Measurements from ENCODE around the gene AKR7A3. TPM values are rescaled to one million over a fixed set of nuclear protein-coding genes. Genes with fewer than 3 reads are reported as not detected.

Gene AKR7A3
- 0.44 and 1.2 TPM in 2 replicates for total RNA-seq

GRCh38 chr1:19288324-19289241, at the start of gene AKR7A3:
Gene AKR7A3 (minus strand): TSS chr1:19288770. CDS start chr1:19288709, 61 bp downstream.

GRCh38 chr1:19311931-19312781, 23.6 kb upstream of the AKR7A3 start, which contains the start of the genes AKR7A2 and SLC66A1:
Gene AKR7A2 (minus strand): TSS chr1:19312144. CDS start chr1:19312124, 20 bp downstream.
Gene SLC66A1 (plus strand): TSS chr1:19312326. CDS start chr1:19317678, 5,352 bp downstream.

GRCh38 chr1:19251305-19252196, 37.0 kb downstream of the AKR7A3 start, which contains the start of the genes EMC1 and MRTO4:
Gene EMC1 (minus strand): TSS chr1:19251524. CDS start chr1:19251509, 15 bp downstream.
Gene MRTO4 (plus strand): TSS chr1:19251805. CDS start chr1:19251836, 31 bp downstream.

Other genes with a start within 250 kb of the AKR7A3 start
- gene UBR4, start 78.5 kb downstream of the AKR7A3 start, total RNA-seq, result 126 and 159 TPM in 2 replicates
- gene EMC1, start 37.2 kb downstream of the AKR7A3 start, total RNA-seq, result 74.3 and 87.5 TPM in 2 replicates
- 17.7 and 25.5 TPM in 2 replicates for gene MRTO4, start 37.0 kb downstream of the AKR7A3 start, total RNA-seq
- gene AKR7A2, start 23.4 kb upstream of the AKR7A3 start, total RNA-seq, result 101 and 138 TPM in 2 replicates
- 16.4 and 33.9 TPM in 2 replicates for gene SLC66A1, start 23.6 kb upstream of the AKR7A3 start, total RNA-seq
- gene CAPZB, start 196.8 kb upstream of the AKR7A3 start, total RNA-seq, result 187 and 191 TPM in 2 replicates